ENCODE measurements around the gene FLYWCH1. TPM values are rescaled to one million over a fixed set of nuclear protein-coding genes. Genes with fewer than 3 reads are reported as not detected.
A peak's percentile ranks its signal among the peaks of the same experiment; 100 is the strongest.
"Not testable (repeated sequence)": the region's sequence is repeated elsewhere in the genome, so short reads cannot be mapped to it uniquely, and the experiment has no call there.

The FLYWCH1 gene
- total RNA-seq, 1 donor from 2014 or later: 43.5 TPM

- no peak for DNase-seq (ENCODE audit: low spot score)
- intact Hi-C loops (cut with DNase I): no loop called here
Measured at GRCh38 chr16:2897110-2897509, 14.6 kb upstream of the FLYWCH1 start.

- intact Hi-C loops (cut with DNase I): no loop called here
- DNase-seq (ENCODE audit: low spot score): no peak
Measured at GRCh38 chr16:2898831-2899563, 12.7 kb upstream of the FLYWCH1 start.

- intact Hi-C loops (cut with DNase I): no loop called here
- no peak for DNase-seq (ENCODE audit: low spot score)
Measured at GRCh38 chr16:2899564-2900072, 12.1 kb upstream of the FLYWCH1 start.

- no peak for DNase-seq (ENCODE audit: low spot score)
- intact Hi-C loops (cut with DNase I): no loop called here
Measured at GRCh38 chr16:2900526-2901075, 11.1 kb upstream of the FLYWCH1 start.

- intact Hi-C loops (cut with DNase I): no loop called here
- DNase-seq (ENCODE audit: low spot score): no peak
Measured at GRCh38 chr16:2902337-2903130, 9.2 kb upstream of the FLYWCH1 start.

- intact Hi-C loops (cut with DNase I): loop anchor here (2.0 kb wide), 1 partner anchor 22 kb away; the partner anchor contains the start of gene FLYWCH2
- peak; percentile 95 for DNase-seq (ENCODE audit: low spot score)
Measured at GRCh38 chr16:2904100-2904921, 7.4 kb upstream of the FLYWCH1 start.

- intact Hi-C loops (cut with DNase I): loop anchor here (2.0 kb wide), 1 partner anchor 22 kb away; the partner anchor contains the start of gene FLYWCH2
- DNase-seq (ENCODE audit: low spot score): no peak
Measured at GRCh38 chr16:2904922-2905240, 6.8 kb upstream of the FLYWCH1 start.

- peak; percentile 99 for DNase-seq (ENCODE audit: low spot score)
- intact Hi-C loops (cut with DNase I): loop anchor here (2.0 kb wide), 1 partner anchor 23 kb away; the partner anchor contains the start of gene FLYWCH2
Measured at GRCh38 chr16:2905241-2905987, 6.3 kb upstream of the FLYWCH1 start.

GRCh38 chr16:2905988-2906387 lies 5.7 kb upstream of the FLYWCH1 start:
- DNase-seq (ENCODE audit: low spot score): no peak
- intact Hi-C loops (cut with DNase I): loop anchor here (2.0 kb wide), 1 partner anchor 23 kb away; the partner anchor contains the start of gene FLYWCH2

- intact Hi-C loops (cut with DNase I); DNase-seq (ENCODE audit: low spot score): not testable (repeated sequence)
Measured at GRCh38 chr16:2907084-2907753, 4.5 kb upstream of the FLYWCH1 start.

- intact Hi-C loops (cut with DNase I): loop anchor here (5.0 kb wide), 2 partner anchors 43 to 158 kb away; partner anchors contain the start of gene SRRM2
- DNase-seq (ENCODE audit: low spot score): no peak
Measured at GRCh38 chr16:2910441-2910969, 1.2 kb upstream of the FLYWCH1 start.

- intact Hi-C loops (cut with DNase I): loop anchor here (5.0 kb wide), 2 partner anchors 45 to 160 kb away; partner anchors contain the start of gene SRRM2
- DNase-seq (ENCODE audit: low spot score): no peak
Measured at GRCh38 chr16:2912330-2913199, 834 bp downstream of the FLYWCH1 start.

GRCh38 chr16:2913603-2914002 lies 1.9 kb downstream of the FLYWCH1 start:
- no peak for DNase-seq (ENCODE audit: low spot score)
- intact Hi-C loops (cut with DNase I): loop anchor here (5.0 kb wide), 2 partner anchors 46 to 161 kb away; partner anchors contain the start of gene SRRM2

GRCh38 chr16:2914233-2914632 lies 2.5 kb downstream of the FLYWCH1 start:
- DNase-seq (ENCODE audit: low spot score): no peak
- intact Hi-C loops (cut with DNase I): loop anchor here (5.0 kb wide), 2 partner anchors 47 to 162 kb away; partner anchors contain the start of gene SRRM2

- intact Hi-C loops (cut with DNase I): no loop called here
- DNase-seq (ENCODE audit: low spot score): no peak
Measured at GRCh38 chr16:2915196-2915929, 3.6 kb downstream of the FLYWCH1 start.

Measured in cardiac septum (tissue), 1 donor.